ENCODE measurements around the gene PFN1. TPM values are rescaled to one million over a fixed set of nuclear protein-coding genes. Genes with fewer than 3 reads are reported as not detected.
A peak's percentile ranks its signal among the peaks of the same experiment; 100 is the strongest.

Gene PFN1
- total RNA-seq, 1 experiment from 2014 or later, result 367 TPM

DNA sequence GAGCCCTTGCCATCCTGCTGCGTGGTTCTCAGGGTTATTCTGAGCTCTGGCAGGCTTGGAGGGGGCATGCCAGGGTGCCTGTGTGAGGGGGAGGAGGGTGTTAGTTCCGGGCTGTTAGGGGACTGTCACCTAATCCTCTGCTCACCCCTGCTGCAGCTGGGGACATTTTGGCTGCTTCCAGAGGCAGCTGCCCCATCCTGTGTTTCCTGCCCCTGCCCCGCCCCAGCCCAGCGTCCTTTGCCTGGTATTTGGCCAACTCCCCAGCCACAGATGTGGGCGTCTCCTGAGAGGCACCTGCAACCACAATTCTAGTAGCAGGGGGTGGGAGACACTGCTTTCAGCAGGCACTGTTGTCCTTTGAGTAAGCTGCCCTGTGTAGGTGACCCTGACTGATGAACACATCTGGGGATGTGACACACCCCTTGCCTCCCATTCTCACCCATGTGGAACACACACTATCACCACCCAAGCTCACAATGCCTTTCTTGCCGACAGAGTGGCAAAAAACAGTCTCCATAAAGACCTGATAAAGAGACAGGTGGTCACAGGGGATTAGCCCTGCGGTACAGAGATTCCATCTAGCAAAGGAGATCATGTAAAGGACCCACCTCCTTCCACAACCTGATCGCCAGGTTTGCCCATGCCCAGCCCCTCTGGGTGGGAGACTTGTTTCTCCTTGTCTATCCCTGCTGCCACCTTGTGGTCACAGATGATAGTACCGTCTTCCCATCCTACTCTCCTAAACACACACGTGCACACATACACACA, 45.1 kb downstream of the PFN1 start, which contains the start of gene CHRNE:
Gene CHRNE, minus strand, starts transcription at position 48 of the 768 bp plus-strand sequence. Its CDS starts 35 bp downstream, at position 13.
- peak; percentile 70 to 78 for DNase-seq
- no peaks in the 10 kb centered on the region for H3K9me3 ChIP-seq
- intact Hi-C loops (cut with micrococcal nuclease; ENCODE audit: unreplicated experiment), result no loop called here
- H3K4me1 ChIP-seq, result peaks cover 3% of the 10 kb centered on the region; the same call in 1 of the 2 replicates
- H3K27me3 ChIP-seq (replicated peaks; ENCODE audit: control insufficient read depth, insufficient read depth, low read length), result no peaks in the 10 kb centered on the region
- Mint-ChIP-seq H3K4me1 (ENCODE audit: low read depth, unreplicated experiment) (peaks cover 10% of the 10 kb centered on the region), H3K36me3 (ENCODE audit: insufficient read depth, unreplicated experiment) (peaks cover 20% of the 10 kb centered on the region), H3K4me3 (ENCODE audit: unreplicated experiment) (no peak within 1 kb of the TSS), H3K9me3 (ENCODE audit: unreplicated experiment) (no peaks in the 10 kb centered on the region), H3K27me3 (ENCODE audit: insufficient read depth, unreplicated experiment) (no peaks in the 10 kb centered on the region), H3K27ac (ENCODE audit: unreplicated experiment) (no peak within 1 kb of the TSS)
- ChIA-PET POLR2A (no interaction called here), CTCF (interaction anchor here (0.6 kb wide), 2 partner anchors 11 to 14 kb away, joined by 3 to 6 read pairs; no protein-coding TSS in a partner anchor)
- TF ChIP-seq, protein P1, sequence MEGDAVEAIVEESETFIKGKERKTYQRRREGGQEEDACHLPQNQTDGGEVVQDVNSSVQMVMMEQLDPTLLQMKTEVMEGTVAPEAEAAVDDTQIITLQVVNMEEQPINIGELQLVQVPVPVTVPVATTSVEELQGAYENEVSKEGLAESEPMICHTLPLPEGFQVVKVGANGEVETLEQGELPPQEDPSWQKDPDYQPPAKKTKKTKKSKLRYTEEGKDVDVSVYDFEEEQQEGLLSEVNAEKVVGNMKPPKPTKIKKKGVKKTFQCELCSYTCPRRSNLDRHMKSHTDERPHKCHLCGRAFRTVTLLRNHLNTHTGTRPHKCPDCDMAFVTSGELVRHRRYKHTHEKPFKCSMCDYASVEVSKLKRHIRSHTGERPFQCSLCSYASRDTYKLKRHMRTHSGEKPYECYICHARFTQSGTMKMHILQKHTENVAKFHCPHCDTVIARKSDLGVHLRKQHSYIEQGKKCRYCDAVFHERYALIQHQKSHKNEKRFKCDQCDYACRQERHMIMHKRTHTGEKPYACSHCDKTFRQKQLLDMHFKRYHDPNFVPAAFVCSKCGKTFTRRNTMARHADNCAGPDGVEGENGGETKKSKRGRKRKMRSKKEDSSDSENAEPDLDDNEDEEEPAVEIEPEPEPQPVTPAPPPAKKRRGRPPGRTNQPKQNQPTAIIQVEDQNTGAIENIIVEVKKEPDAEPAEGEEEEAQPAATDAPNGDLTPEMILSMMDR (IDR thresholded peaks at IDR 0.05; ENCODE audit: insufficient read depth in 1 of 2, low read depth in 1 of 2, low read length in 1 of 2, severe bottlenecking in 1 of 2, unreplicated experiment in 1 of 2), result peak; percentile 33 to 51
- no peaks in the 10 kb centered on the region for H3K36me3 ChIP-seq (ENCODE audit: control insufficient read depth, insufficient read depth, low read length)
- H3K4me3 ChIP-seq (ENCODE audit: low read depth, low read length), result no peak within 1 kb of the TSS
- no TSS peak for BruUV-seq (replicated peaks)

DNA sequence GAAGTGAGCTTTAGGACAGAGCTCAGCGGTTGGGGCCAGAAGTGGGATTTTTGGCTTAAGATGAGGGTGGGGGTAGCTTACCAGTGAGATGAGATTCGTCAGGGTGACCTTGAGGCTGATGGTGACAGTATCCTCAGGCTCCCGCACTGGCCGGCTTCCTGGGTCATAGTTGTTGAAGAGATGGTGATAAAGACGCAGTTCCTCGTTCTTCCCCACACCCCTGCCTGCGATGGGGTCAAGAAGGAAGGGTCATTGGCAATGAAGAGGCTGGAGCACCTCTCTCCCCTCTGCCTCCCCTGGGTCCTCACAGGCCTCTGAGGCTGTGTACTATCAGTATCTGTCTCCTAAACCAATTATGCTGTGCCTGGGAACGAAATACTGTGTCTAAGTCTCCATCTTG, 45.8 kb downstream of the PFN1 start:
- H3K27me3 ChIP-seq (replicated peaks; ENCODE audit: control insufficient read depth, insufficient read depth, low read length), result no peaks in the 10 kb centered on the region
- Mint-ChIP-seq H3K9me3 (ENCODE audit: unreplicated experiment) (no peaks in the 10 kb centered on the region), H3K27me3 (ENCODE audit: insufficient read depth, unreplicated experiment) (no peaks in the 10 kb centered on the region), H3K27ac (ENCODE audit: unreplicated experiment) (no peak overlapping the region), H3K4me3 (ENCODE audit: unreplicated experiment) (no peak overlapping the region), H3K4me1 (ENCODE audit: low read depth, unreplicated experiment) (peaks cover 10% of the 10 kb centered on the region), H3K36me3 (ENCODE audit: insufficient read depth, unreplicated experiment) (peaks cover 20% of the 10 kb centered on the region)
- no peaks in the 10 kb centered on the region for H3K9me3 ChIP-seq
- no peaks in the 10 kb centered on the region for H3K36me3 ChIP-seq (ENCODE audit: control insufficient read depth, insufficient read depth, low read length)
- intact Hi-C loops (cut with micrococcal nuclease; ENCODE audit: unreplicated experiment), result no loop called here
- CTCF ChIA-PET, result no interaction called here
- no peak for DNase-seq
- no TSS peak for BruUV-seq (replicated peaks)
- H3K4me1 ChIP-seq, result peaks cover 3% of the 10 kb centered on the region; the same call in 1 of the 2 replicates
- POLR2A ChIA-PET, result no interaction called here
- no peak overlapping the region for H3K4me3 ChIP-seq (ENCODE audit: low read depth, low read length)
- TF ChIP-seq, protein P1 (IDR thresholded peaks at IDR 0.05; ENCODE audit: insufficient read depth in 1 of 2, low read depth in 1 of 2, low read length in 1 of 2, severe bottlenecking in 1 of 2, unreplicated experiment in 1 of 2), result no peak

DNA sequence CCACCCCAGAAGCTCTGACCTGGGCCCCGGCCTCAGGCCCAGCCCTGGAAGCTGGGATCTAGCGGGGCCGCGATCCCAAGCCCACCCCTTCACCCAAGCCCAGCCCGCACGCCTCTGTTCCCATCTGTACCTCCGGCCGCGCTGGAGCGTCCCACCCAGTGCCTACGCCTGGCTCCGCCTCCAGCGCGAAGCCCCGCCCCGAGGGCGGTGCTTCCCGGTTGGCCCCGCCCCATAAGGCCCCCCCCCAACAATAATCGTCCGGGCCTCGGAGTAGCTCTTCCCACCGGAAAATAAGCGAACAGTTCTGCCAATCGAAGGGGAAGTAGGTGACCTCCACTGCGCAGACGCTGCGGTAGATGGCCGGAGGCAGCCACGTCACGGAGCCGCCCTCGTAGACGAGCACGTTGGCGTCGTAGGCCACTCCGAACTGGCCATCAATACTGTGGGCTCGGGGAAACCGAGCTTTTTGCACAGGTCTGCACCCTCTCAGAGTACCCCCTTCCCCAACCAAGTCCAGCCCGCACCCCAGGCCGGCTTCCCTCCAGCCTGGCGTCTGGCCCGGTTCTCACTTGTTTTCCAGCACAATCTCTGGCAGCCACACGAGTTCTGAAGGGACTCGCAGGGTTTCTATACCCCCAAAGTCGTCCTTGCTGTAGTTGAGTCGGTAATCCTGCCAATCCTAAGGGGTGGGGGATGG, 46.5 kb downstream of the PFN1 start:
- no peaks in the 10 kb centered on the region for H3K27me3 Mint-ChIP-seq (ENCODE audit: insufficient read depth, unreplicated experiment)
- Histone ChIP-seq H3K4me3 (ENCODE audit: low read depth, low read length) (no peak overlapping the region), H3K36me3 (ENCODE audit: control insufficient read depth, insufficient read depth, low read length) (no peaks in the 10 kb centered on the region), H3K9me3 (no peaks in the 10 kb centered on the region), H3K27me3 (replicated peaks; ENCODE audit: control insufficient read depth, insufficient read depth, low read length) (no peaks in the 10 kb centered on the region), H3K4me1 (peaks cover 3% of the 10 kb centered on the region; the same call in 1 of the 2 replicates)
- no peak for DNase-seq
- intact Hi-C loops (cut with micrococcal nuclease; ENCODE audit: unreplicated experiment), result no loop called here
- CTCF ChIA-PET, result no interaction called here
- no peak overlapping the region for H3K4me3 Mint-ChIP-seq (ENCODE audit: unreplicated experiment)
- H3K9me3 Mint-ChIP-seq (ENCODE audit: unreplicated experiment), result no peaks in the 10 kb centered on the region
- peaks cover 10% of the 10 kb centered on the region for H3K4me1 Mint-ChIP-seq (ENCODE audit: low read depth, unreplicated experiment)
- H3K27ac Mint-ChIP-seq (ENCODE audit: unreplicated experiment), result no peak overlapping the region
- no TSS peak for BruUV-seq (replicated peaks)
- TF ChIP-seq, protein P1 (IDR thresholded peaks at IDR 0.05; ENCODE audit: insufficient read depth in 1 of 2, low read depth in 1 of 2, low read length in 1 of 2, severe bottlenecking in 1 of 2, unreplicated experiment in 1 of 2), result no peak
- peaks cover 20% of the 10 kb centered on the region for H3K36me3 Mint-ChIP-seq (ENCODE audit: insufficient read depth, unreplicated experiment)
- POLR2A ChIA-PET, result no interaction called here

Measured in Caco-2 (cell line).